Suprapubic skin (tissue), 4 donors: ENCODE measurements around the gene KDM6A. TPM values are rescaled to one million over a fixed set of nuclear protein-coding genes. Genes with fewer than 3 reads are reported as not detected.

Experiments
- DNase-seq, 2 donors: peaks; one replicate each; pipeline ENCODE4 v3.0.0-alpha.2; 2019; ENCODE audit warnings: low spot score in 2 of 2
- H3K27ac ChIP-seq: fragments of 200-600 bp; sonication (generic); one replicate; pipeline ENCODE4 v1.5.1; 2019
- H3K27me3 ChIP-seq: fragments of 200-600 bp; sonication (generic); one replicate; pipeline ENCODE4 v1.5.1; 2019
- H3K36me3 ChIP-seq: fragments of 200-600 bp; sonication (generic); one replicate; pipeline ENCODE4 v1.5.1; 2019
- H3K4me1 ChIP-seq: fragments of 200-600 bp; sonication (generic); one replicate; pipeline ENCODE4 v1.5.1; 2019
- H3K4me3 ChIP-seq: fragments of 200-600 bp; sonication (generic); one replicate; pipeline ENCODE4 v1.5.1; 2019; ENCODE audit warnings: mild to moderate bottlenecking
- H3K9me3 ChIP-seq: fragments of 200-600 bp; sonication (generic); one replicate; pipeline ENCODE4 v1.5.1; 2019
- EP300 ChIP-seq: sonication (generic); formaldehyde crosslinking; IDR thresholded peaks from one replicate; pipeline ENCODE4 v1.6.1; 2017; ENCODE audit warnings: antibody characterized with exemption
- POLR2A ChIP-seq, 2 donors: fragments of 450-650 bp; IDR thresholded peaks; one replicate each; pipeline ENCODE4 v1.6.1; 2017; ENCODE audit warnings: antibody characterized with exemption in 2 of 2, mild to moderate bottlenecking in 2 of 2, moderate library complexity in 2 of 2
- POLR2AphosphoS5 ChIP-seq, 3 donors: sonication (generic); formaldehyde crosslinking; IDR thresholded peaks; one replicate each; pipeline ENCODE4 v1.6.1; 2017; ENCODE audit warnings: antibody characterized with exemption in 3 of 3
- WGBS: methylation state at CpG from one replicate; pipeline ENCODE4 v1.1.5; 2018; 5-methylcytosine and 5-hydroxymethylcytosine counted together
- total RNA-seq, 4 donors: library from RNA; depleted of rRNA; stranded (reverse); fragments of >200 nt; gene quantifications; one replicate each; pipeline ENCODE4 v1.1.0, GENCODE V29; 2016
- TF ChIP-seq, protein P1 (sequence below), 2 donors: fragments of 200-600 bp in 1 of 2; fragments of 450-650 bp in 1 of 2; sonication (generic) in 1 of 2; IDR thresholded peaks; one replicate each; pipeline ENCODE4 v1.5.1; 2016 to 2019; ENCODE audit warnings: antibody characterized with exemption in 2 of 2, mild to moderate bottlenecking in 1 of 2, moderate library complexity in 1 of 2

The KDM6A gene
- total RNA-seq, 4 donors from 2014 or later, result 45.5 to 140 (median 60.9) TPM

GRCh38 chrX:45011597-45011996, 138.6 kb downstream of the KDM6A start:
- Histone ChIP-seq H3K36me3 (no peaks in the 10 kb centered on the region), H3K4me3 (no peak overlapping the region), H3K9me3 (no peaks in the 10 kb centered on the region), H3K4me1 (no peaks in the 10 kb centered on the region), H3K27ac (no peak overlapping the region), H3K27me3 (no peaks in the 10 kb centered on the region)
- TF ChIP-seq EP300, result no peak
- no peak for TF ChIP-seq POLR2A (IDR thresholded peaks at IDR 0.05)
- TF ChIP-seq, protein P1, sequence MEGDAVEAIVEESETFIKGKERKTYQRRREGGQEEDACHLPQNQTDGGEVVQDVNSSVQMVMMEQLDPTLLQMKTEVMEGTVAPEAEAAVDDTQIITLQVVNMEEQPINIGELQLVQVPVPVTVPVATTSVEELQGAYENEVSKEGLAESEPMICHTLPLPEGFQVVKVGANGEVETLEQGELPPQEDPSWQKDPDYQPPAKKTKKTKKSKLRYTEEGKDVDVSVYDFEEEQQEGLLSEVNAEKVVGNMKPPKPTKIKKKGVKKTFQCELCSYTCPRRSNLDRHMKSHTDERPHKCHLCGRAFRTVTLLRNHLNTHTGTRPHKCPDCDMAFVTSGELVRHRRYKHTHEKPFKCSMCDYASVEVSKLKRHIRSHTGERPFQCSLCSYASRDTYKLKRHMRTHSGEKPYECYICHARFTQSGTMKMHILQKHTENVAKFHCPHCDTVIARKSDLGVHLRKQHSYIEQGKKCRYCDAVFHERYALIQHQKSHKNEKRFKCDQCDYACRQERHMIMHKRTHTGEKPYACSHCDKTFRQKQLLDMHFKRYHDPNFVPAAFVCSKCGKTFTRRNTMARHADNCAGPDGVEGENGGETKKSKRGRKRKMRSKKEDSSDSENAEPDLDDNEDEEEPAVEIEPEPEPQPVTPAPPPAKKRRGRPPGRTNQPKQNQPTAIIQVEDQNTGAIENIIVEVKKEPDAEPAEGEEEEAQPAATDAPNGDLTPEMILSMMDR (IDR thresholded peaks at IDR 0.05), result no peak
- TF ChIP-seq POLR2AphosphoS5 (IDR thresholded peaks at IDR 0.05), result no peak
- no peak for DNase-seq
- WGBS, result 96% methylated on average over 1 of the region's 1 CpG

GRCh38 chrX:45017946-45018345, 145.0 kb downstream of the KDM6A start:
- H3K27ac ChIP-seq, result no peak overlapping the region
- no peaks in the 10 kb centered on the region for H3K9me3 ChIP-seq
- no peak overlapping the region for H3K4me3 ChIP-seq
- no peaks in the 10 kb centered on the region for H3K4me1 ChIP-seq
- no peak for DNase-seq
- H3K27me3 ChIP-seq, result no peaks in the 10 kb centered on the region
- TF ChIP-seq POLR2A (IDR thresholded peaks at IDR 0.05) (no peak), POLR2AphosphoS5 (IDR thresholded peaks at IDR 0.05) (no peak), EP300 (no peak)
- TF ChIP-seq, protein P1 (IDR thresholded peaks at IDR 0.05), result no peak
- no peaks in the 10 kb centered on the region for H3K36me3 ChIP-seq
- WGBS, result 77% methylated on average over 3 of the region's 3 CpGs

- 88% methylated on average over 5 of the region's 5 CpGs for WGBS
- no peaks in the 10 kb centered on the region for H3K27me3 ChIP-seq
- TF ChIP-seq EP300, result no peak
- TF ChIP-seq POLR2A (IDR thresholded peaks at IDR 0.05), result no peak
- TF ChIP-seq POLR2AphosphoS5 (IDR thresholded peaks at IDR 0.05), result no peak
- TF ChIP-seq, protein P1 (IDR thresholded peaks at IDR 0.05), result no peak
- H3K36me3 ChIP-seq, result no peaks in the 10 kb centered on the region
- no peak overlapping the region for H3K4me3 ChIP-seq
- DNase-seq, result no peak
- H3K4me1 ChIP-seq, result no peaks in the 10 kb centered on the region
- H3K9me3 ChIP-seq, result no peaks in the 10 kb centered on the region
- H3K27ac ChIP-seq, result no peak overlapping the region
Observed at GRCh38 chrX:45022150-45022549, 149.2 kb downstream of the KDM6A start.

- Histone ChIP-seq H3K9me3 (no peaks in the 10 kb centered on the region), H3K36me3 (no peaks in the 10 kb centered on the region), H3K27ac (no peak overlapping the region), H3K4me3 (no peak overlapping the region), H3K27me3 (no peaks in the 10 kb centered on the region), H3K4me1 (no peaks in the 10 kb centered on the region)
- WGBS, result 92% methylated on average over 1 of the region's 1 CpG
- no peak for DNase-seq
- TF ChIP-seq POLR2AphosphoS5 (IDR thresholded peaks at IDR 0.05) (no peak), EP300 (no peak), POLR2A (IDR thresholded peaks at IDR 0.05) (no peak)
- TF ChIP-seq, protein P1 (IDR thresholded peaks at IDR 0.05), result no peak
Observed at GRCh38 chrX:45024501-45024900, 151.5 kb downstream of the KDM6A start.

- Histone ChIP-seq H3K4me3 (no peak overlapping the region), H3K4me1 (no peaks in the 10 kb centered on the region), H3K27ac (no peak overlapping the region), H3K27me3 (no peaks in the 10 kb centered on the region), H3K36me3 (no peaks in the 10 kb centered on the region), H3K9me3 (no peaks in the 10 kb centered on the region)
- 86% methylated on average over 2 of the region's 2 CpGs for WGBS
- TF ChIP-seq, protein P1 (IDR thresholded peaks at IDR 0.05), result no peak
- no peak for TF ChIP-seq POLR2A (IDR thresholded peaks at IDR 0.05)
- TF ChIP-seq POLR2AphosphoS5 (IDR thresholded peaks at IDR 0.05), result no peak
- no peak for TF ChIP-seq EP300
- DNase-seq, result no peak
Observed at GRCh38 chrX:45026036-45026435, 153.0 kb downstream of the KDM6A start.
